Astrocyte of the cerebellum (primary cell): Measurements from ENCODE around the gene OGFOD1.
A peak's percentile ranks its signal among the peaks of the same experiment; 100 is the strongest.

Experiments
- DNase-seq: peaks from one replicate; pipeline ENCODE4 v3.0.0-alpha.2; 2011; ENCODE audit warnings: low read depth
- H3K4me3 ChIP-seq: 2 replicates; pipeline ENCODE4 v1.5.1; 2011; ENCODE audit warnings: mild to moderate bottlenecking, low read depth, low read length, moderate library complexity
- CTCF ChIP-seq: IDR thresholded peaks from 2 replicates; pipeline ENCODE4 v1.5.1; 2012; ENCODE audit warnings: low read length, low read depth, moderate library complexity, mild to moderate bottlenecking; ENCODE audit errors: missing control alignments
- in situ Hi-C: cut with HindIII; loops from 2 replicates; pipeline ENCODE4 v1.10.0; 2017; ENCODE audit warnings: low sequenced_read_pairs

OGFOD1 gene

DNA sequence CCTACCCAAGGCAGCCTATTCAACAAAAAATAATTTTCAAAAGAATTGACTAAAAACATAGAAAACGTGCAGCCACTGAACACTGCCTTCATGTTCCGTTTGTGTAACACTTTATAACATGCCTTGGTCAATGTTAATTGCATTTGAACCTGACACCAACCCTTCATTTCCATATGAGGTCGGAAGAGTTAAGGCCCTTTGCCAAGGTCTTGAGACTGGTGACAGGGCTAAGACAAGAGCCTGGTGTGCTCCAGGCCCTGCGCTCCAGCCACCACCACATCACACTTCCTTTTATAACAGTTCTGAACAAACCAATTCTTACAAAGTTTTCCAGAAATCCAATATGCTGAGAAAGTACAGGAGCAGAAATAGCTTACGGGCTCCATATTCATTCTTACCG lies 64.3 kb downstream of the OGFOD1 start:
- no peak for DNase-seq
- in situ Hi-C loops = no loop called here
- no peak for TF ChIP-seq CTCF
- no peak overlapping the region for H3K4me3 ChIP-seq

DNA sequence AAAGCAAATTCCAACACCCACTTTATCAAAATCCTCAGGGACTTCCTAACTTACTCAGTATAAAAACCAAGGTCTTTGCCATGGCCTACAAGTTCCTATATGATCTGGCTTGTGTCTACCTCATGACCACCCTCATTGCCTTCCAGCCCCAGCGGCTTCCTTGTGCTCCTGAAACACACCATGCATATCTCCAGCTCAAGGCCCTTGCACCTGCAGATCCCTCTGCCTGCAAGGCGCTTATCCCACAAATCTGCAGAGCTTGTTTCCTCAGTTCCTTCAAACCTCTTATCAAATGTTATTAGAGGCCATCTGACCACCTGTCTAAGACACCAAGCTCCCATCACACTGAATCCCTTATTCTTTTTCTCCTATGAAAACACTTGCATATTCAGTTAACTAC lies 65.9 kb downstream of the OGFOD1 start:
- no peak for TF ChIP-seq CTCF
- no peak overlapping the region for H3K4me3 ChIP-seq
- no peak for DNase-seq
- in situ Hi-C loops = no loop called here

- no peak overlapping the region for H3K4me3 ChIP-seq
- in situ Hi-C loops = no loop called here
These were observed 67.1 kb downstream of the OGFOD1 start for GRCh38 chr16:56518425-56518824.

GRCh38 chr16:56519459-56520250 lies 68.3 kb downstream of the OGFOD1 start, which contains the start of gene BBS2:
Gene BBS2, minus strand, starts transcription at chr16:56520024. Its CDS starts 162 bp downstream, at chr16:56519862.
- peak; percentile 65 for DNase-seq
- in situ Hi-C loops = no loop called here
- H3K4me3 ChIP-seq = peak within 1 kb of the TSS; percentile 91
- no peak for TF ChIP-seq CTCF

More at GRCh38 chr16:56518425-56518824, 67.1 kb downstream of the OGFOD1 start:
- TF ChIP-seq CTCF = no peak
- DNase-seq = no peak

DNA sequence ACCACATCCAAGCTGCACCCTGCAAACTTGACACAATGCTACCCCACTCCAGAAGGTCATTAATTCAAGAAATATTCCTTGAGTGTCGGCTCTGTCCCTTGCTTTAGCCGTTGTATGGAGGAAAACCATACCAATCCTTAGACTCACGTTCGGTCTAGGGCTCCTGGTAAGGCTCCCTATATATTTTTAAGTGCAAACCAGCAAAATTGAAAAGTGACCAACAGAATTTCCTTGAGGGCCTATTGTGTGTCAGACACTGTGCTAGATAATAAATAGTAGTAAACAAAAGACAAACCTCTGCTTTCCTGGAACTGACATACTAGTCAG lies 68.9 kb downstream of the OGFOD1 start:
- H3K4me3 ChIP-seq = peak overlapping the region; percentile 91
- in situ Hi-C loops = no loop called here
- DNase-seq = no peak
- TF ChIP-seq CTCF = no peak

DNA sequence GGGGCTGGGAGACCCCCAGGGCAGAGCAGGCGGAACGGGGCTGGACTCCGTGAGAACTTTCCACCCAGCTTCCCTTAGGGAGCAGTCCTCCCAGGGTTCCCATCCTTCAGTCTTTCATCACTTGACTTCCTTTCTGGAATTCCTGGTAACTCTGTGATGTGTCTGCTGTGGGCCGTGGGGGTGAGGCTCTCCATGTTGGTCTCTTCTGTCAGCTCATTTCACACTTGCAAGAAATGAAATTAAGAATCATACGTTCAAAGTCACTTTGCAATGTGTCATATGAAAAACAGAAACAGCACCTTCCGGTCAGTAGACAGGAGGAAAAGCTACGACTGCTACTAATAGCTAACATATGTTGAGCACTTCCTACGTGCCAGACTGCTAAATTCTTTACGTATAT lies 73.9 kb downstream of the OGFOD1 start:
- in situ Hi-C loops = no loop called here
- no peak for TF ChIP-seq CTCF
- H3K4me3 ChIP-seq = no peak overlapping the region
- no peak for DNase-seq
